ENCODE measurements around the gene RNF39. TPM values are rescaled to one million over a fixed set of nuclear protein-coding genes. Genes with fewer than 3 reads are reported as not detected.
"Not testable (repeated sequence)": the region's sequence is repeated elsewhere in the genome, so short reads cannot be mapped to it uniquely, and the experiment has no call there.

Gene RNF39, protein sequence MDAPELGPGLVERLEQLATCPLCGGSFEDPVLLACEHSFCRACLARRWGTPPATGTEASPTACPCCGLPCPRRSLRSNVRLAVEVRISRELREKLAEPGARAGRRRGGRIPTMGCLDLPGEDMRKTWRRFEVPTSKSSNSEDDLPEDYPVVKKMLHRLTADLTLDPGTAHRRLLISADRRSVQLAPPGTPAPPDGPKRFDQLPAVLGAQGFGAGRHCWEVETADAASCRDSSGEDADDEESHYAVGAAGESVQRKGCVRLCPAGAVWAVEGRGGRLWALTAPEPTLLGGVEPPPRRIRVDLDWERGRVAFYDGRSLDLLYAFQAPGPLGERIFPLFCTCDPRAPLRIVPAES
- total RNA-seq = 0.65 TPM

DNA sequence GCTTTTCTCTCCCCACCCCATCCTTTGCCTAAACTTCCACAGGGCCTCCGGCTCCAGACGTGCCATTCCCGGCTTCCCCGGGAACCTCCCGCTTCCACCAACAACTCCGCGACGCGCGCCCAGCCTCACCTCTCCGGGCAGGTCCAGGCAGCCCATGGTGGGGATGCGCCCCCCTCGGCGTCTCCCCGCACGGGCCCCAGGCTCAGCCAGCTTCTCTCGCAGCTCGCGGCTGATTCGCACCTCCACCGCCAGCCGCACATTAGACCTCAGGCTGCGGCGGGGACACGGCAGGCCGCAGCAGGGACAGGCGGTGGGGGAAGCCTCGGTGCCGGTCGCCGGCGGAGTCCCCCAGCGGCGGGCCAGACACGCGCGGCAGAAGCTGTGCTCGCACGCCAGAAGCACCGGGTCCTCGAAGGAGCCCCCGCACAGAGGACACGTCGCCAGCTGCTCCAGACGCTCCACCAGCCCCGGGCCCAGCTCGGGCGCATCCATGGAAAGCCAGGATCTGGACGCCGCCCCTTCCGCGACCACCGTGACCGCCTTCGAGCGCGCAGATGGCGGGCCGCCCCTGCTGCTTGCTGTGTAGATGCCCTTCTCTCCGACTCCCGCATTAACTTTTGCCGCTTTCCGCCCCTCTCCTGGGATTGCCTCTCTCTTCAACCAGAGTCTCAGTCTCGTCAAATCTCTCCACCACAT is at the start of gene RNF39:
TSS of gene RNF39 (minus strand) at position 676 of the 696 bp plus-strand sequence. CDS start at position 492, 184 bp downstream.
- DNase-seq (ENCODE audit: low spot score) = no peak

GRCh38 chr6:30122515-30122914 is 46.9 kb upstream of the RNF39 start:
- DNase-seq (ENCODE audit: low spot score) = peak; percentile 28

- peak; percentile 9 for DNase-seq (ENCODE audit: low spot score)
Measured at GRCh38 chr6:30121446-30122366, 46.1 kb upstream of the RNF39 start.

DNA sequence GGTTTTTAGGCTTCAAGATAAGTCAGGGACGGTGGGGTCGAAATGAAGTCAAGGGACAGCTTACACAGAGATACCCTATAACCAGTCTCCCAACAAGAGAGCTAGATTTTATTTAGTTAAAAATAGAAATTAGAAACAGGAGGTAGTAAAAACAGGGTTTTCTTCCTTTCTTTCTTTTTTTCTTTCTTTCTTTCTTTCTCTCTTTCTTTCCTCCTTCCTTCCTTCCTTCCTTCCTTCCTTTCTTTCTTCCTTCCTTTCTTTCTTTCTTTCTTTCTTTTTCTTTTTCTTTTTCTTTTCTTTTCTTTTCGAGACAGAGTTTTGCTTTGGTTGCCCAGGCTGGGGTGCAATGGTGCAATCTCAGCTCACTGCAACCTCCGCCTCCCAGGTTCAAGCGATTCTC is 43.1 kb upstream of the RNF39 start:
- DNase-seq (ENCODE audit: low spot score) = not testable (repeated sequence)

DNA sequence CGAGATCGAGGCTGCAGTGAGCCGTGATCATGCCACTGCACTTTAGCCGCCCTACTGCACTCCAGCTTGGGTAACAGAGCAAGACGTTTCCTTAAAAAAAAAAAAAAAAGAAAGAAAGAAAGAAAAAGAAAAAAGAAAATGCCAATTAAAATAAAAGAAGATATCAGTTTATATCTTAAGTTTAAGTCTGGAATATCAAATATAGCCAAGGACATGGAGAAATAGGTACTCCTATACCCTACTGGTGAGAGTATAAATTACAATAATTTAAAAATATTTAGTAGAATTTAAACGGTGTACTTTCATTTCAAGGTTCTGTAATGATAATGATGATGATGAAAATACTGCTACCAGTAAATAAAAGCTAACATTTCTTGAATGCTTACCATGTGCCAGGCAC is 41.2 kb upstream of the RNF39 start:
- no peak for DNase-seq (ENCODE audit: low spot score)

DNA sequence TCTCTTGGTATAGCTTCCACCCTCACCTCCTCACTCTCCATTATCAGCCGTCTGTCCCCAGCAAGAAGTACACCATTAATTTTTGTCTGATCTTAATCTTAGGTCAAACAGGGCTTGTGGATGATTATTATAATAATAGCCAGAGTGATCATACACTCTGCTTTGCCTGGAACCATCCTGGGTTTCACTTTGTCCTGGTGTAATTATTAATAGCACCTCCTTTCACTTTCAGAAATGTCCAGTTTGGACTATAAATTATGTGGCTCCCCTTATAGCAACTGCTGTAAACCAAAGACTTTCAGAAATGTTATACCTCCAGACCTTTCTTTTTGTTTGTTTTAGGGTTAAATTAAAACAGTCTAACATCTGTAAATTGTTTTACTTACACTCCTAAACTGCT is 38.3 kb upstream of the RNF39 start:
- no peak for DNase-seq (ENCODE audit: low spot score)

- no peak for DNase-seq (ENCODE audit: low spot score)
Measured at GRCh38 chr6:30113003-30113759, 37.6 kb upstream of the RNF39 start, which contains the start of gene TRIM31. TRIM31 (minus strand) TSS chr6:30113090; CDS start chr6:30112805, 285 bp downstream.

GRCh38 chr6:30112402-30112994 is 36.9 kb upstream of the RNF39 start:
- no peak for DNase-seq (ENCODE audit: low spot score)

DNA sequence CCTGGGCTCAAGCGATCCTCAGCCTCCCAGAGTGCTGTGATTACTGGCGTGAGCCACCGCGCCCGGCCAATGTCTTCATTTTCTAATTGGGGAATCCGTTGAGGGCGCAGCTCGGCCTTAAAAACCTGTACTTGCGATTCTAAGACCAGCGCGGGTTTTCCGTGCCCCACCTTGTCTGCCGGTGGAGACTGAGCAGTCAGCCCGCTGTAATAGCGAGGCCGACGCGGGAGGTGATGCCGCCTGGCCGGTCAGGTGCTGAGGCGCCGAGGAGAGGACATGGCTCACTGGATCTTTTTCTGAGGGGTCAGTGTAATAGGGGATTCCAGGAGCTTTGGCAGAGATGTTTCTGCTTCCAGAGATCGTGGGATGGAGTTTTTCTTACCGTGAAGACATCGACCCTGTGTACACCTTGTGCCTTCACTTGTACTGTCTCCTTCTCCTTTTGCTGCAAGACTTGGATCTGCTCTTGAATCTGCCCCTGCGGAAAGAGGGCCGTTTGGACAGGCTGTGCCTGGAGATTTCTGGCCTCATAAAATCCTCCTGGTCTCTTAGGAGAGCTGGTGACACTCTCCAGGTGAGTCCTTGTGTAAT is 35.8 kb upstream of the RNF39 start:
- DNase-seq (ENCODE audit: low spot score) = no peak

GRCh38 chr6:30104661-30105060 is 29.1 kb upstream of the RNF39 start:
- DNase-seq (ENCODE audit: low spot score) = no peak

DNA sequence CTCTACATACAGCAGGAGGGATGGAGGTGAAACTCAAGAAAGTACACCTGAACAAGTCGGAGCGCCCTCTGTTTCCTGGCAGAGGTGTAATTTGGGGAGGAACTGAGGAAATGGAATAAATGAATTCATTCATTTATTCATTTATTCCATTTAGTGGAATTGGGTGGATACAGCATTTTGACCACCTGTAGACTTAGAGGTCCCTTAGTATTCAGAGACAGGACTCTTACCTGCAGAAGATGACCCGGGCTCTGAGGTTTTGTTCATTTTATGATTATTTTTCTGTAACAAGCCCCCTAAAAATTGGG is 28.3 kb upstream of the RNF39 start:
- no peak for DNase-seq (ENCODE audit: low spot score)

- DNase-seq (ENCODE audit: low spot score) = peak; percentile 90
Measured at GRCh38 chr6:30102970-30103871, 27.7 kb upstream of the RNF39 start.

- peak; percentile 68 for DNase-seq (ENCODE audit: low spot score)
Measured at GRCh38 chr6:30102414-30102969, 26.9 kb upstream of the RNF39 start.

DNA sequence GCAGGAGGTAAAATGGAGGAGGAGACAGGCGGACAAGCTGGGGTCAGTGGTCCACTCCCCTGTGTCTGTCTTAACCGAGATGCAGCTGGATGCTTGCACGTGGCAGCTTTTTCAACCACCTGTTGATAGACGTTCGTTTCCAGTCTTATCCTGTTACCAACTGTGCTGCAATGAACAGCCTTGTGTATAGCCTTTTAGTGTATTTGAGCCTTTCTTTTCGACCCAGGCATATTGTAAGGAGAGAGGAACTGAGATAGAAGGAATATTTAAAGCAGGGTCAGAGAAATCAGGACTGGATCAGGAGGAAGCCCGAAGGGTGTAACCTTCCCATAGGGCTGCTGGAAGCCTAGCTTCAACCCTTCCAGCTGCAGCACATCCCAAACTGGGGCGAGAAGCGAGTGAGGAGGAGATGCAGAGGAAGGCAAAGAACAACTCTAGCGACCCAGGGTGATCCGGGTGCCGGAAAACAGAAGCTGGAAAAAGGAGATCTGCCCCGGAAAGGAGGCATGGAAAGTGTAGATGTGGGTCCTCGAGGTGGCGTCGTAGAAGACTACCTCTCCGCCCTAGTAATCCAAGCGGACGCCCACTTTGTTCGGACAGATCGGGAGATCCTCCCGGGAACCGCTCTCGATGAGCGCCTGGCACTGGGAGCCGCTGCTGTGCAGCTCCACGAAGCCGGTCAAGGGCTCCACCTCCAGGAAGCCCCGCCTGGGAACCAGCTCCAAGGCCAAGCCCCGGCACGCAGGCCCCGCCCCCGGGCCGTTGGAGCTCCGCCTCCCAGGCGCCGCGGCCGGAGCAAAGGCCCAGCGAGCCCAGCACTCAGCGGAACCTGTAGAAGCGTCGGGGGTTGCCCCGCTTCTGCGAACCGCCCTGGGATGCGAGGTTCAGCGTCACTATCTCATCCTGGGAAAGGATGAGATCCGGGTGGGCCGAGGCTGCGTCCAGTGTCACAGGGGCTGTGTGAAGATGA is 26.2 kb upstream of the RNF39 start:
- peak; percentile 90 for DNase-seq (ENCODE audit: low spot score)

DNA sequence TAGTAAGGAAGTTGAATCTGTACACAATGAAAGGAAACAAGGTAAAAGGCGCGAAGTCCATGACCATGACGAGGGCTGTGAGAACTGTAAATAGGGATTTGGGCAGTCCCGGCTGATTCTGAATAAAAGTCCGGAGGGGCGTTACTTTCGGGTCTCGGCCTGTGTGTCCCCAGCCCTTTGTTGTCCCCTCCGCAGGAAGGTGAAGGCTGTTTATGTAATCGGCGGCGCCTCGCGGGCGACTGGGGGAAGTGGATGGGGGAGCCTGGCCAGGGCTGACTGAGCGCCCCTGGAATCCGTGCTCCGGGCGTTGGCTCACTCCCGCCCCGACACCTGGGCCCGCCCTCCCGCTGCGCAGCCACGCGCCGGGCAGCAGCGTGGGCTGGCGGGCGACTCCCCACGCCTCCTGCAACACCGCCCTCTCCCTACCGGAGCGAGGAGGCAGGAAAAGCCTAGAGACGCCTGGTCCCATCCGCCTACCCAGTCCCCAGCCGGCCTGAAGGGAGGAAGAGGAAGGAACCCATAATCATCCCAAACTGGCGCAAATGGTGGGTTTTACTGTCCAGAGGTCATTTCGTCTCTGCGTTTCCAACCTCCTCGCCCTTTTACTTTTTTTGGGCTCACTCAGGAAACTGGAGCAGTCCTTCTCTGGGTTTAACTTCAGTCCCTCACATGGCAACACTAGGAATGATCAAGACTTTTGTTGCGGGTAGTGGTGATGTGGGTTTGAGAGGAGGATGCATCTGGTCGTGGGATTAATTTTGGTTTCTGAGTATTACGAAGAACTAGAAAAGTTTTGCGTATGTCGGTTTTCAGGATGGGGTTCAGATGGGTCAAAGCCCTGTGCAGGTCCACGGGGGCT is 25.2 kb upstream of the RNF39 start:
- peak; percentile 67 for DNase-seq (ENCODE audit: low spot score)

GRCh38 chr6:30100154-30100553 is 24.6 kb upstream of the RNF39 start:
- DNase-seq (ENCODE audit: low spot score) = no peak

Measured in ureter (tissue), 1 donor.